ENCODE data around the gene PSIP1.
"Not testable (repeated sequence)": the region's sequence is repeated elsewhere in the genome, so short reads cannot be mapped to it uniquely, and the experiment has no call there.

Gene PSIP1

GRCh38 chr9:15510789-15511575 lies at the start of gene PSIP1:
TSS of gene PSIP1 (minus strand) at chr9:15510970. CDS start at chr9:15510188, 782 bp downstream.
- Mint-ChIP-seq H3K4me1 (peaks cover 50% of the 10 kb centered on the region), H3K4me3 (peak within 1 kb of the TSS; percentile 87), H3K27me3 (no peaks in the 10 kb centered on the region), H3K36me3 (ENCODE audit: low read depth) (peaks cover 30% of the 10 kb centered on the region), H3K27ac (peak within 1 kb of the TSS; percentile 100), H3K9me3 (no peaks in the 10 kb centered on the region)
- DNase-seq (peak; percentile 86), ATAC-seq (peak; percentile 90)

DNA sequence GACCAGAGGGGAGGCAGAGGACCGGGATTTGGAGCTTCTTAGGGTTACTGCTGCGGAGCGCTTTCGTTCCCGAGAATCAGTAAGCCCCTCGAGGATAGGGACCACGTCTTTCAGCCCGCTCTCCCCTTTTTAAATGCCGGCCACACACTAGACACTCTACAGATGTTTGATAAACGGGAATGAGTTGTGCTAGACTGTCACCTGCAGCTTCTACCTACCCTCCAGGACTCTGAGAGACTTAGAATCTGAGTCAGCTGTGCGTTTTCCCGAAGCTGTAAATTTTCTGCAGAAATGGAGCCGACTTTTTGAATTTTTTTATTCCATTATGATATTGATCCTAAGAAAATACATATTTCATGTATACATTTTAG lies 42.7 kb upstream of the PSIP1 start:
- H3K27ac Mint-ChIP-seq: peak overlapping the region; percentile 80
- H3K4me1 Mint-ChIP-seq: peaks cover 13% of the 10 kb centered on the region
- ATAC-seq (peak; percentile 4), DNase-seq (no peak)
- H3K36me3 Mint-ChIP-seq (ENCODE audit: low read depth): no peaks in the 10 kb centered on the region
- peak overlapping the region; percentile 87 for H3K4me3 Mint-ChIP-seq
- peaks cover 5% of the 10 kb centered on the region for H3K27me3 Mint-ChIP-seq
- no peaks in the 10 kb centered on the region for H3K9me3 Mint-ChIP-seq

- Mint-ChIP-seq H3K4me1 (peaks cover 13% of the 10 kb centered on the region), H3K27me3 (peaks cover 5% of the 10 kb centered on the region), H3K27ac (peak within 1 kb of the TSS; percentile 80), H3K4me3 (peak within 1 kb of the TSS; percentile 87), H3K36me3 (ENCODE audit: low read depth) (no peaks in the 10 kb centered on the region), H3K9me3 (no peaks in the 10 kb centered on the region)
- DNase-seq: peak; percentile 86
- peak; percentile 92 for ATAC-seq
Measured at GRCh38 chr9:15552636-15553527, 42.1 kb upstream of the PSIP1 start, which contains the start of gene CCDC171. TSS of gene CCDC171 (plus strand) at chr9:15553043. CDS start at chr9:15564089, 11,046 bp downstream.

- no peak for DNase-seq
- H3K27me3 Mint-ChIP-seq: peaks cover 5% of the 10 kb centered on the region
- no peaks in the 10 kb centered on the region for H3K36me3 Mint-ChIP-seq (ENCODE audit: low read depth)
- peaks cover 13% of the 10 kb centered on the region for H3K4me1 Mint-ChIP-seq
- no peak overlapping the region for H3K27ac Mint-ChIP-seq
- no peaks in the 10 kb centered on the region for H3K9me3 Mint-ChIP-seq
- ATAC-seq: no peak
- H3K4me3 Mint-ChIP-seq: no peak overlapping the region
Measured at GRCh38 chr9:15549611-15550010, 38.8 kb upstream of the PSIP1 start.

DNA sequence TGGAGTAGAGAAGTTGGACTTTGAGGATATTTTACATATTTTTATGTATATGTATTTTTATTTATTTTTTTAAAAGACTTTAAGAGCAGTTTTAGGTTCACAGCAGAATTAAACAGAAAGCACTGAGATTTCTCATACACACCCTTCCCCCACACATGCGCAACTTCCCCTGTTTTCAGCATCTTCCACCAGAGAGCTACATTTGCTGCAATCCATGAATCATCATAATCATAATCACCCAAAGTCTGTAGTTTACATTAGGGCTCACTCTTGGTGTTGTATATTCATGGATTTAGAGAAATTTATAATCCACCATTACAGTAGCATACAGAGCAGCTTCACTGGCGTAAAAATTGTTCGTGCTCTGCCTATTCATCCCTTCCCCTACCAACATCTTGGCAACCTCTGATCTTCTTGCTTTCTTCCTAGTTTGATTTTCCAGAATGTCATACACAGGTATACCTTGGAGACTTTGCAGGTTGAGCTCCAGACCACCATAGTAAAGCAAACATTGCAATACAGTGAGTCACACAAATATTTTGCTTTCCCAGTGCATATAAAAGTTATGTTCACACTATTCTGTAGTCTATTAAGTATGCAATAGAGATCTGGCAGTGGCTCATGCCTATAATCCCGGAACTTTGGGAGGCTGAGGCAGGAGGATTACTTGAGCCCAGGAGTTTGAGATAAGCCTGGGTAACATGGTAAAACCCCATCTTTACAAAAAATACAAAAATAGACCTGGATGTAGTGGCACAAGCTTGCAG lies 32.5 kb upstream of the PSIP1 start:
- H3K4me3 Mint-ChIP-seq: no peak overlapping the region
- H3K27me3 Mint-ChIP-seq: no peaks in the 10 kb centered on the region
- ATAC-seq: no peak
- no peak for DNase-seq
- H3K4me1 Mint-ChIP-seq: no peaks in the 10 kb centered on the region
- H3K9me3 Mint-ChIP-seq: no peaks in the 10 kb centered on the region
- no peaks in the 10 kb centered on the region for H3K36me3 Mint-ChIP-seq (ENCODE audit: low read depth)
- H3K27ac Mint-ChIP-seq: no peak overlapping the region

GRCh38 chr9:15542624-15543023 lies 31.9 kb upstream of the PSIP1 start:
- H3K36me3 Mint-ChIP-seq (ENCODE audit: low read depth): no peaks in the 10 kb centered on the region
- no peaks in the 10 kb centered on the region for H3K4me1 Mint-ChIP-seq
- H3K4me3 Mint-ChIP-seq: no peak overlapping the region
- no peaks in the 10 kb centered on the region for H3K27me3 Mint-ChIP-seq
- no peaks in the 10 kb centered on the region for H3K9me3 Mint-ChIP-seq
- no peak for DNase-seq
- ATAC-seq: no peak
- H3K27ac Mint-ChIP-seq: no peak overlapping the region

GRCh38 chr9:15541872-15542271 lies 31.1 kb upstream of the PSIP1 start:
- Mint-ChIP-seq H3K4me1 (no peaks in the 10 kb centered on the region), H3K9me3 (no peaks in the 10 kb centered on the region), H3K27me3 (no peaks in the 10 kb centered on the region), H3K4me3 (no peak overlapping the region), H3K36me3 (ENCODE audit: low read depth) (no peaks in the 10 kb centered on the region), H3K27ac (no peak overlapping the region)
- DNase-seq: no peak
- no peak for ATAC-seq

- Mint-ChIP-seq H3K27me3 (no peaks in the 10 kb centered on the region), H3K36me3 (ENCODE audit: low read depth) (no peaks in the 10 kb centered on the region), H3K9me3 (no peaks in the 10 kb centered on the region), H3K4me1 (peaks cover 13% of the 10 kb centered on the region), H3K27ac (no peak overlapping the region), H3K4me3 (no peak overlapping the region)
- ATAC-seq (peak; percentile 48), DNase-seq (no peak)
Measured at GRCh38 chr9:15531380-15531779, 20.6 kb upstream of the PSIP1 start.

DNA sequence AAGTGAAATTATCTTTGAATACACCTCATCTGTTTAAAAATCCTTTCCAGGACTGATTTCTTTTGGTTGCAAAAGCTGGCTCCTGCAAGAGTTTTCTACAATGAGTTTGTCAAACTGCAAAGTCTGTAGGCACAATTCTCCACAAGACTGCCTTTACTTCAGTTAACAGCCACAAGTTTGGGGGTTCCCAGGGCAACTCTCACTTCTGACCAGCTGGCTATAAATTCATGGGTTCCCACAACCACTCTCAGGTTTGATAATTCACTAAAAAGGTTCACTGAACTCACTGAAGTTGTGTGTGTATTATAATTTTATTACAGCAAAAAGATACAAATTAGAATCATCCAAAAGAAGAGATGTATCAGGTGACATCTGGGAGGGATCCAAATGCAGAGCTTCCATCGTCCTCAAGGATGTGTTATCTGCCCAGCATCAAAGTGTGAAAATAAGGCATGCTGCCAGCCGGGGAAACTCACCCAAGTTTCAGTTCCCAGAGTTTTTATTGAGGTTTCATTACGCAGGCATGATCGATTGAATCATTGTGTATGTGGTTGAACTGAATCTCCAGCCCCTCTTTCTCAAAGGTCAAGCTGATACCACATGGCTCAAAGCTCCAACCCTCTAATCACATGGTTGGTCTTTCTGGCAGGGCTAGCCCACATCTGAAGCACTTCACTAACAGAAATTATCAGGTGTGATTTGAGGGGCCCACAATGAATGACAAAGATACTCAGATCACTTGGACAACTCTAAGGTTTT lies 19.0 kb upstream of the PSIP1 start:
- no peak overlapping the region for H3K27ac Mint-ChIP-seq
- no peaks in the 10 kb centered on the region for H3K9me3 Mint-ChIP-seq
- no peaks in the 10 kb centered on the region for H3K27me3 Mint-ChIP-seq
- ATAC-seq: peak; percentile 59
- H3K4me3 Mint-ChIP-seq: no peak overlapping the region
- DNase-seq: no peak
- peaks cover 13% of the 10 kb centered on the region for H3K4me1 Mint-ChIP-seq
- no peaks in the 10 kb centered on the region for H3K36me3 Mint-ChIP-seq (ENCODE audit: low read depth)

GRCh38 chr9:15527035-15527434 lies 16.3 kb upstream of the PSIP1 start:
- H3K9me3 Mint-ChIP-seq, H3K4me3 Mint-ChIP-seq: not testable (repeated sequence)

DNA sequence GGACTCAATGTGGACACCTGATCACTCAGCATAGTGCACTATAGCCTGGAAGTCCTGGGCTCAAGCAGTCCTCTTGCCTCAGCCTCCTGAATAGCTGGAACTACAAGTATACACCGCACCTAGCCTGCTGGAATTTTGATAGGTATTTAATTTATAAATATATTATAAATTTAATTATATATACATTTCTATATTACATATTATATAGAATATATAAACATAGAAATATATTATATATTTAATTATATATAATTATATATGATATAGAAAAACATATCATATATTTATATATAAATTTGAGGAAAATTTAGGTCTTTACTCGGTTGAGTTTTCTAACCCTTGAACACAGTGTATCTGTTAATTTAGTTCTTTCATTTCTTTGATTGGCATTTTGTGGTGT lies 15.2 kb upstream of the PSIP1 start:
- no peaks in the 10 kb centered on the region for H3K36me3 Mint-ChIP-seq (ENCODE audit: low read depth)
- no peak for ATAC-seq
- H3K4me1 Mint-ChIP-seq: peaks cover 13% of the 10 kb centered on the region
- no peak overlapping the region for H3K4me3 Mint-ChIP-seq
- H3K27me3 Mint-ChIP-seq: peaks cover 4% of the 10 kb centered on the region
- no peaks in the 10 kb centered on the region for H3K9me3 Mint-ChIP-seq
- no peak overlapping the region for H3K27ac Mint-ChIP-seq
- DNase-seq: no peak

More at GRCh38 chr9:15527035-15527434, 16.3 kb upstream of the PSIP1 start:
- not testable (repeated sequence) for DNase-seq; H3K27me3 Mint-ChIP-seq; H3K27ac Mint-ChIP-seq; H3K36me3 Mint-ChIP-seq (ENCODE audit: low read depth); ATAC-seq
- H3K4me1 Mint-ChIP-seq: peaks cover 13% of the 10 kb centered on the region

DNA sequence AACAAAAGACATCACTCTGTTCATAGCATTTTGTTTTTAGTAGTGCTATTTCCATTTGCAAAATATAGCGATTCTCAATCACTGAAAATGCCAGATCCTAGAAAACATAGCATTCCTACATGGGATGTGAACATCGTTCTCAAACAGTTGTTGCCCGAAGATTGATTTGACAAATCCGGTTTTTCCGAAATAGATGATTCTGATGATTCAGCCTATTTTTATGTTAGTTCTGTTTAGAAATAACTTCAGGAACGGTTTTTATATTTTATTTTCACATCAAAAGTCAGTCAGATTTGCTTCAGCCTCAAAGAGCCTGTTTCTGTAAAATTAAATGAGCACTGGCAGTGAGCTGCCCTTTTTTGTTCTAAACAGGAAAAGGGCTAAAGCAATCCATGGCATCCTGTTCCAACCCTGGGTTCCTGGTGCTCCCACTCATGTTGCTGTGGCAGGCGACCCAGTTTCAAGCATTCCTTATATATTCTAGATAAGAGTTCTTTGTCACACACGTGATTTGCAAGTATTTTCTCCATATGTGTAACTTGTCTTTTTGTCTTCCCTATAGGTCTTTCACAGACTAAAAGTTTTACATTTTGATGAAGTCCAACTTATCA lies 14.2 kb upstream of the PSIP1 start:
- Mint-ChIP-seq H3K4me3 (no peak overlapping the region), H3K27ac (no peak overlapping the region), H3K9me3 (no peaks in the 10 kb centered on the region), H3K27me3 (peaks cover 4% of the 10 kb centered on the region), H3K4me1 (peaks cover 10% of the 10 kb centered on the region), H3K36me3 (ENCODE audit: low read depth) (no peaks in the 10 kb centered on the region)
- ATAC-seq: no peak
- DNase-seq: no peak

GRCh38 chr9:15522130-15522755 lies 11.5 kb upstream of the PSIP1 start:
- H3K4me3 Mint-ChIP-seq: no peak overlapping the region
- no peaks in the 10 kb centered on the region for H3K9me3 Mint-ChIP-seq
- peaks cover 3% of the 10 kb centered on the region for H3K4me1 Mint-ChIP-seq
- H3K27ac Mint-ChIP-seq: no peak overlapping the region
- ATAC-seq (peak; percentile 43), DNase-seq (no peak)
- H3K27me3 Mint-ChIP-seq: peaks cover 4% of the 10 kb centered on the region
- no peaks in the 10 kb centered on the region for H3K36me3 Mint-ChIP-seq (ENCODE audit: low read depth)

Measured in activated naive CD8-positive, alpha-beta T cell treated with anti-CD3 and anti-CD28 coated beads, Interleukin-2, amount 50 U/mL, for 24 hours (primary cell).